GM12878 (cell line): Measurements from ENCODE around the gene CADM3. TPM values are rescaled to one million over a fixed set of nuclear protein-coding genes. Genes with fewer than 3 reads are reported as not detected.

Experiments used
- ATAC-seq: fragments of 200-7000 bp; cut with Tn5 transposase; 3 replicates; pipeline ENCODE4 v1.9.1; 2020; ENCODE audit warnings: mild to moderate bottlenecking, moderate library complexity
- BruUV-seq: library from RNA; stranded (reverse); fragments of 400-500 nt; replicated peaks from 2 replicates; lab custom pipeline; 2021; lab: Mats Ljungman, UMichigan
- CTCF ChIA-PET: fragments of 300-600 bp; sonication (Branson Sonifier 250); formaldehyde crosslinking; extraction: SDS; loops from one replicate; lab custom pipeline; 2021; ENCODE audit warnings: inconsistent platforms; lab: Yijun Ruan, JAX
- POLR2A ChIA-PET: fragments of 350-600 bp; formaldehyde crosslinking; extraction: SDS; loops from one replicate; lab custom pipeline; 2021; ENCODE audit warnings: inconsistent platforms; lab: Charles Lee
- RAD21 ChIA-PET: fragments of 300-600 bp; sonication (Branson Sonifier 250); formaldehyde crosslinking; loops from one replicate; lab custom pipeline; 2023; ENCODE audit warnings: antibody characterized with exemption; ENCODE audit not compliant: unreplicated experiment; lab: Charles Lee
- SMC1A ChIA-PET: fragments of 300-600 bp; sonication (Branson Sonifier 250); formaldehyde crosslinking; loops from one replicate; lab custom pipeline; 2023; ENCODE audit not compliant: unreplicated experiment, uncharacterized antibody; lab: Charles Lee
- DNase-seq: peaks from one replicate; pipeline ENCODE4 v3.0.0-alpha.2; 2011; ENCODE audit warnings: low read depth, low spot score
- FAIRE-seq: peaks from 3 replicates; lab custom pipeline; 2011; peaks lifted over from hg19 to GRCh38; lab: Jason Lieb, UNC
- H2AFZ ChIP-seq: 2 replicates; pipeline ENCODE4 v1.6.0; 2011; ENCODE audit warnings: low read depth, low read length, control low read depth; ENCODE audit not compliant: control insufficient read depth
- H3K27ac ChIP-seq: 2 replicates; pipeline ENCODE4 v1.5.1; 2011; ENCODE audit warnings: control low read depth; ENCODE audit not compliant: control insufficient read depth, insufficient read depth
- H3K27me3 ChIP-seq, 2 experiments: replicated peaks in 1 of 2; 2 replicates each; pipeline versions ENCODE4 v1.6.0 to v1.6.1; 2011; ENCODE audit warnings: low read length in 1 of 2; ENCODE audit not compliant: control insufficient read depth in 2 of 2, insufficient read depth in 2 of 2
- H3K36me3 ChIP-seq, 2 experiments: 2 replicates each; pipeline ENCODE4 v1.5.1; 2011; ENCODE audit warnings: low read length in 1 of 2; ENCODE audit not compliant: control insufficient read depth in 2 of 2, insufficient read depth in 2 of 2
- H3K4me1 ChIP-seq: 2 replicates; pipeline ENCODE4 v1.6.1; 2011; ENCODE audit warnings: mild to moderate bottlenecking, low read length, moderate library complexity, mixed read lengths; ENCODE audit not compliant: control insufficient read depth, insufficient read depth
- H3K4me2 ChIP-seq: 2 replicates; pipeline ENCODE4 v1.6.0; 2011; ENCODE audit warnings: control low read depth; ENCODE audit not compliant: control insufficient read depth, insufficient read depth
- H3K4me3 ChIP-seq: fragments of 200-600 bp; sonication (generic); 2 replicates; pipeline ENCODE4 v1.5.1; 2016
- H3K79me2 ChIP-seq: 2 replicates; pipeline ENCODE4 v1.6.0; 2011; ENCODE audit warnings: low read length; ENCODE audit not compliant: control insufficient read depth, insufficient read depth
- H3K9ac ChIP-seq: 2 replicates; pipeline ENCODE4 v1.8.0; 2011; ENCODE audit warnings: low read length, control low read depth, mixed read lengths; ENCODE audit not compliant: control insufficient read depth, insufficient read depth
- H3K9me3 ChIP-seq: replicated peaks from 3 replicates; pipeline ENCODE4 v1.5.1; 2011; ENCODE audit warnings: mild to moderate bottlenecking, low read length; ENCODE audit not compliant: control insufficient read depth, insufficient read depth
- H4K20me1 ChIP-seq: 2 replicates; pipeline ENCODE4 v1.6.0; 2011; ENCODE audit not compliant: control insufficient read depth, insufficient read depth
- BACH1 ChIP-seq: fragments of 450-650 bp; IDR thresholded peaks from 2 replicates; pipeline ENCODE4 v1.6.1; 2017; ENCODE audit warnings: mild to moderate bottlenecking, borderline replicate concordance
- BCL3 ChIP-seq: IDR thresholded peaks from 2 replicates; pipeline ENCODE4 v1.6.1; 2011; ENCODE audit warnings: borderline replicate concordance, low read depth, mild to moderate bottlenecking, moderate library complexity, low read length; ENCODE audit not compliant: insufficient read depth, poor library complexity, severe bottlenecking
- IKZF1 ChIP-seq: fragments of 450-650 bp; conservative IDR thresholded peaks from 2 replicates; pipeline ENCODE4 v1.6.1; 2017; ENCODE audit warnings: antibody characterized with exemption, mild to moderate bottlenecking
- IKZF2 ChIP-seq, 2 experiments: fragments of 450-650 bp; IDR thresholded peaks; 2 replicates each; pipeline ENCODE4 v1.6.1; 2017; ENCODE audit warnings: mild to moderate bottlenecking in 2 of 2, moderate library complexity in 2 of 2
- MEF2B ChIP-seq: fragments of 450-650 bp; IDR thresholded peaks from 2 replicates; pipeline ENCODE4 v1.6.1; 2018; ENCODE audit warnings: mild to moderate bottlenecking, moderate library complexity; ENCODE audit not compliant: partially characterized antibody, poor library complexity, severe bottlenecking
- NR2C1 ChIP-seq: fragments of 450-650 bp; IDR thresholded peaks from 2 replicates; pipeline ENCODE4 v1.6.1; 2017; ENCODE audit warnings: antibody characterized with exemption, mild to moderate bottlenecking, moderate library complexity
- POLR2A ChIP-seq: IDR thresholded peaks from 2 replicates; pipeline ENCODE4 v1.6.1; 2011; ENCODE audit warnings: low read depth, mild to moderate bottlenecking, low read length
- SRF ChIP-seq, 2 experiments: IDR thresholded peaks; 2 replicates each; pipeline ENCODE4 v1.6.1; 2011; ENCODE audit warnings: low read depth in 2 of 2, low read length in 2 of 2, mild to moderate bottlenecking in 1 of 2, moderate library complexity in 1 of 2
- STAT1 ChIP-seq: fragments of 450-650 bp; conservative IDR thresholded peaks from 2 replicates; pipeline ENCODE4 v1.6.1; 2014; ENCODE audit warnings: antibody characterized with exemption, mild to moderate bottlenecking
- TBL1XR1 ChIP-seq: IDR thresholded peaks from 2 replicates; pipeline ENCODE4 v1.6.1; 2012; ENCODE audit warnings: low read depth, low read length, improper control_type of control experiment
- TCF12 ChIP-seq: IDR thresholded peaks from 2 replicates; pipeline ENCODE4 v1.6.1; 2011; ENCODE audit warnings: low read depth, mild to moderate bottlenecking, low read length
- ZBTB40 ChIP-seq: fragments of 450-650 bp; IDR thresholded peaks from 2 replicates; pipeline ENCODE4 v1.6.1; 2016; ENCODE audit warnings: mild to moderate bottlenecking, moderate library complexity, borderline replicate concordance
- ZNF24 ChIP-seq: fragments of 450-650 bp; IDR thresholded peaks from 2 replicates; pipeline ENCODE4 v1.6.1; 2017; ENCODE audit warnings: antibody characterized with exemption, mild to moderate bottlenecking
- WGBS: methylation state at CpG from one replicate; pipeline ENCODE4 v1.1.6; 2016; ENCODE audit warnings: low lambda C conversion rate; ENCODE audit not compliant: insufficient replicate concordance, insufficient coverage; ENCODE audit errors: missing lambda C conversion rate; 5-methylcytosine and 5-hydroxymethylcytosine counted together
- in situ Hi-C: fragments of 300-500 bp; cut with MboI; formaldehyde crosslinking; loops from 9 replicates; pipeline ENCODE4 v1.14.3; 2018; ENCODE audit warnings: mixed read lengths
- intact Hi-C: fragments of 100-400 bp; cut with micrococcal nuclease; formaldehyde crosslinking; loops from one replicate; pipeline ENCODE4 v1.14.2; 2022; ENCODE audit not compliant: unreplicated experiment
- polyA plus RNA-seq, 11 experiments: library from polyadenylated mRNA; depleted of rRNA in 4 of 11; unstranded in 6 of 11; stranded (reverse) in 5 of 11; fragments of >200 nt; fragmentation: Nextera tagmentation in 4 of 11; fragmentation: Illumina TruSeq in 1 of 11; extraction: Ambion mirVana in 4 of 11; extraction: Trizol in 1 of 11; gene quantifications; 1 replicate in 1 of 11; 2 replicates in 10 of 11; pipeline versions ENCODE4 v1.2.1 to v1.2.3, GENCODE V29; 2011 to 2016; ENCODE audit warnings: inconsistent platforms in 2 of 11, missing spikeins in 2 of 11, low read depth in 1 of 11
- total RNA-seq, 4 experiments: library from RNA; depleted of rRNA in 3 of 4; stranded (reverse); fragments of >200 nt in 3 of 4; fragmentation: Illumina TruSeq in 1 of 4; extraction: Trizol in 1 of 4; gene quantifications; 2 replicates each; pipeline versions ENCODE4 v1.2.1 to v1.2.3, GENCODE V29; 2013 to 2021

Gene CADM3
- total and polyA plus RNA-seq, 10 of the 15 experiments (the other 5 are each of a cell fraction or from before 2014, with no cell fraction given), result 0.04 to 0.37 TPM; not detected in 8

- Histone ChIP-seq H3K4me1 (no peaks in the 10 kb centered on the region), H3K27me3 (peaks cover 0 to 6% of the 10 kb centered on the region in 2 experiments; a peak in 1 of 4 replicates), H3K4me3 (no peak overlapping the region), H4K20me1 (no peaks in the 10 kb centered on the region), H3K9ac (no peak overlapping the region), H3K27ac (no peak overlapping the region), H2AFZ (no peak overlapping the region), H3K36me3 (no peaks in the 10 kb centered on the region), H3K4me2 (no peak overlapping the region), H3K9me3 (no peaks in the 10 kb centered on the region), H3K79me2 (no peaks in the 10 kb centered on the region)
- ATAC-seq (no peak), DNase-seq (no peak), FAIRE-seq (no peak)
- in situ Hi-C loops, result no loop called here
- ChIA-PET CTCF (no interaction called here), SMC1A (no interaction called here), POLR2A (no interaction called here), RAD21 (no interaction called here)
- TF ChIP-seq TBL1XR1 (no peak), STAT1 (no peak), NR2C1 (no peak), ZBTB40 (no peak), IKZF1 (no peak), IKZF2 (IDR thresholded peaks at IDR 0.05) (no peak), MEF2B (no peak), SRF (IDR thresholded peaks at IDR 0.05; ENCODE audit: low read depth in 2 of 2, low read length in 2 of 2) (no peak), BACH1 (no peak), BCL3 (no peak), TCF12 (no peak), POLR2A (no peak), ZNF24 (no peak)
- intact Hi-C loops, result no loop called here
- BruUV-seq, result no TSS peak
- WGBS, result 73% methylated on average over 3 of the region's 3 CpGs
Observed at GRCh38 chr1:159144571-159144970, 26.8 kb upstream of the CADM3 start.
